HG03159 (cell line): ENCODE results near the gene CTDSPL2.
A peak's percentile ranks its signal among the peaks of the same experiment; 100 is the strongest.
"Not testable (repeated sequence)": the region's sequence is repeated elsewhere in the genome, so short reads cannot be mapped to it uniquely, and the experiment has no call there.

ENCODE experiments used
- ATAC-seq: cut with Tn5 transposase; IDR thresholded peaks from one replicate; pipeline ENCODE4 v1.9.1; 2021; ENCODE audit warnings: mild to moderate bottlenecking, moderate library complexity; ENCODE audit not compliant: unreplicated experiment

CTDSPL2 gene

DNA sequence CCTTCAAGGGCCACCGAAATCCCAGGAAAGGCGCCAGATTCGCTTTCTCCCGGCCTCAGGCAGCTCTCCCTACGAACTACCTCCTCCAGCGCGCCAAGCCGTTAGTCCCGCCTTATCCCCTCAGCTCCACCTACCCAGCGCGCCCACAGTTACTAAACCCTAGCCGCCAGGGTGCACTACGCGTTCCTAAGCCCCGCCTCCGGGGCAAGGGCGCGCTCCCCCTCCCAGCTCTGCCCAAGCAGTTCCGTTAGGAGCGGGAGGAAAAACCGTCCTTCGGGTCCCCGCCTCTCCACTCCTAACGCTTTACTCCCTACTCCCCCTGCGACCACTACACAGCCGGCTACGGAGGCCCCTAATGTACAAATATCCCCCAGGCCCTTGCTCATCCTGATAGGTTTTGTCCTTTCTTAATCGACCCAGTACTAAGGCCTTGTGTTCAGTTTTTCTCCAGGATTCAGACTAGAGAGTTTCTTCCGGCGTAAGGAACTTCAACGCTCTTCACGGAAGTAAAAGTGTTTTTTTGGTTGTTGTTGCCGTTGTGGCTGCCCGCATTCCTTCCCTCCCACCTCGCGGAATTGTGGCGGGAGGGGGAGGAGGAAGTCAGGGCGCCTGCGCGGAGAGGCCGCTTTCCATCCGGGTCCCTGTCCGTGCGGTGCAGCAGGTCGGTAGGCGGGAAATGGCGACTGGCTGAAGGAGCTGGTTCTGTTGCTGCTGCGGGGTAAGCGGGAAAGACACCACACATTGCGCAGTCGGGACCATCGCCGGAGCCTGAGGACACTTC, at the start of gene CTDSPL2:
TSS of gene CTDSPL2 (plus strand) at position 655 of the 781 bp plus-strand sequence. CDS start 31,386 bp downstream, outside the sequence.
- ATAC-seq: peak; percentile 94

DNA sequence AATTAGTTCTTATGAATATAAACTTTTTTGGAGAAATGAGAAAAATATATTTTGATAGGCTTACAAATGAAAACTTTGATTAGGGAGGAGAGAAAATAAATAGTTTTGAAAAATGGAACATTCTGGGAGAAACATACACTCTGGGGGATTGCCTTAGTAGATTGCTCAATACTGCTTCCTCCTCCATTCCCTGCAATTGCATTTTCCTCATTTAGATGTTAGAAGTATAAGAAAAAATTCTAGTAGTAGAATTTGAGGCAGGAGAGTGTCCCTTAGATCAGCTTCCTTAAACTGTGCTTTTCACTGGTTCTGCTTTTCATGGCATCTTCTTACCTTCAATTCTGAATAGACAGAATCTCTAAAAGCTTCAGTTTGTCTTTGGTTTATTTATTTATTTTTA, 46.2 kb upstream of the CTDSPL2 start:
- ATAC-seq: no peak

DNA sequence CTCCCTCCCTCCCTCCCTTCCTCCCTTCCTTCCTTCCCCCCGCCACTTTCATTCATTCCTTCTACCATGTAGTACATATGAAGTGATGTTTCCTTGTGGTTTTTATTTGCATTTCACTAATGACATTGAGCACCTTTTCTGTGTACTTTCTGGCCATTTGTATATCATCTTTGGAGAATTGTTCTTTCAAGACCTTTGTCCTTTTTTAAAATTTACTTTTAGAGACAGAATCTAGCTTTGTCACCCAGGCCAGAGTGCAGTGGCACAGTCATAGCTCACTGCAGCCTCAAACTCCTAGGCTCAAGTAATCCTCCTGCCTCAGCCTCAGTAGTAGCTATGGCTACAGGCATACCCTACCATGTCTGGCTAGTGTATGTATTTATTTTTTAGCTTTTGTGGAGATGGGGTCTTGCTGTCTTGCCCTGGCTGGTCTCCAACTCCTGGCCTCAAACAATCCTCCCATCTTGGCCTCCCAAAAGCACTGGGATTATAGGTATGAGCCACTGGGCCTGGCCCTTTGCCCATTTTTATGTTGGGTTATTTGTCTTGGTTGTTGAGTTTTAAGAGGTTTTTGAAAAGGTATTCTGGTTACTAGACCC, 42.0 kb upstream of the CTDSPL2 start:
- peak; percentile 27 for ATAC-seq

DNA sequence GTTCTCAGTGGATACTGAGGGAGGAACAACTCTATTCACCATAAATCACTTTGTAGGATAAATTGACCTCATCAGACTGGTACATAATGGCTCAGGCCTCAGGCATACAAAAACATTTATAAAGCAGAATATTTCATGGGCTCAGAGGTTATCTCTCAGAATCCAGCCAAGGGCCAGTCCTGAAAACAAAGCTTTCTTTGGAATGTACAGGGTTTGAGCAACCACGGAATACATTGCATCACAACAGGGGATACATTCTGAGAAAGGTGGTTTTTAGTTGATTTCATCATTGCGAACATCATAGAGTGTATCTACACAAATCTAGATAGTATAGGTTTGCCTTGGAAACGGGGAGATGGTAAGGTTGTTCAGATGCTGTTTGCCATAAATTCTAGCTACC, 33.4 kb upstream of the CTDSPL2 start:
- ATAC-seq: no peak

DNA sequence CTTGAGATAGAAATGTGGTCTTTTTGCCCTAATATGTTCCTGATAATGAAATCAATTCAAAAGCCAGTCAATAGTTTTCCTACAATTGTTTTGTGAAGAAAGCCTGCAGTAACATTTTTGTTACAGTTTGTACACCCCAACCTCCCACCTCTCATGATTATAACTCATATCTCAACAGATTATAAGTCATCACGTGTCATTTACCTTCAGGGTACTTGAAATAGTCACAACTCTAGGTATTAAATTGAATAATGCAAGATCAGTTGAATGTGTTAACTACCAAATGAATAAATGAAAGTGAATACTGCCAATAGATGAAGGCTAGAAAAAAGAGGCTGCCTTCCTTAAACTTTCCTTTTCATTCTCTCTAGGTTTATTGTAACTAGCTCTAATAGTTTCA, 32.9 kb upstream of the CTDSPL2 start:
- ATAC-seq: no peak

DNA sequence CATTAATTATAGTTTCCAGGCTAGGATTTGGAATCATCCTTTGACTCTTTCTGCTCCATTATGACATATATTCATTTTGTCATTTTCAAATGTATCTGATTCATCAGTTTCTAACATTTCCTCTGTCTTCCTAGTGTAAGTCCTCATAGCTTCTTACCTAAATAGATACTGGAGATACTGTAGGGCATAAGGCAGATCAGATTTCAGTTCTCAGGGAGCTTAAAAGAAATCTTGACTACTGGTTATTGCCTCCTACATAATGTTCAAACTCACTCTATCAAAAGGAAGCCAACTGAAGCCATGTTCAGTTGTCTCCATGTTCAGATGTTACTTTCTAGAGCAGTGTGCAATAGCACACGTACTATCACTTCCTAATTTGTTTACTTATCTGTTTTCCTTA, 29.6 kb upstream of the CTDSPL2 start:
- no peak for ATAC-seq

DNA sequence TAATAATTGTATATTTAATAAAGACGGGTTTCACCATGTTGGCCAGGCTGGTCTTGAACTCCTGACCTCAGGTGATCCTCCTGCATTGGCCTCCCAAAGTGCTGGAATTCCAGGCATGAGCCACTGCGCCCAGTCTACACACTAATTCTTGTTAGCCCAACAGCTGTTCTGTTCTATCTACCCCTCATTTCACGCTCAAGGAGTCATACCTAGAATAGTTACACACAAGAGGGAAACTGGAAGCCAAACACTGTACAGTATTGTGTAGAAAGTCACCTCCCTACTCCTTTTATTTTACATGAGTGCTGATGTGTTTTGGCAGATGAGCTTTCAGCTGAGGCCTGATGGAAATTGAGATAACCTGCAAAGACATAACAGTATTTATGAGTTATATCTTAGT, 13.4 kb upstream of the CTDSPL2 start:
- no peak for ATAC-seq

DNA sequence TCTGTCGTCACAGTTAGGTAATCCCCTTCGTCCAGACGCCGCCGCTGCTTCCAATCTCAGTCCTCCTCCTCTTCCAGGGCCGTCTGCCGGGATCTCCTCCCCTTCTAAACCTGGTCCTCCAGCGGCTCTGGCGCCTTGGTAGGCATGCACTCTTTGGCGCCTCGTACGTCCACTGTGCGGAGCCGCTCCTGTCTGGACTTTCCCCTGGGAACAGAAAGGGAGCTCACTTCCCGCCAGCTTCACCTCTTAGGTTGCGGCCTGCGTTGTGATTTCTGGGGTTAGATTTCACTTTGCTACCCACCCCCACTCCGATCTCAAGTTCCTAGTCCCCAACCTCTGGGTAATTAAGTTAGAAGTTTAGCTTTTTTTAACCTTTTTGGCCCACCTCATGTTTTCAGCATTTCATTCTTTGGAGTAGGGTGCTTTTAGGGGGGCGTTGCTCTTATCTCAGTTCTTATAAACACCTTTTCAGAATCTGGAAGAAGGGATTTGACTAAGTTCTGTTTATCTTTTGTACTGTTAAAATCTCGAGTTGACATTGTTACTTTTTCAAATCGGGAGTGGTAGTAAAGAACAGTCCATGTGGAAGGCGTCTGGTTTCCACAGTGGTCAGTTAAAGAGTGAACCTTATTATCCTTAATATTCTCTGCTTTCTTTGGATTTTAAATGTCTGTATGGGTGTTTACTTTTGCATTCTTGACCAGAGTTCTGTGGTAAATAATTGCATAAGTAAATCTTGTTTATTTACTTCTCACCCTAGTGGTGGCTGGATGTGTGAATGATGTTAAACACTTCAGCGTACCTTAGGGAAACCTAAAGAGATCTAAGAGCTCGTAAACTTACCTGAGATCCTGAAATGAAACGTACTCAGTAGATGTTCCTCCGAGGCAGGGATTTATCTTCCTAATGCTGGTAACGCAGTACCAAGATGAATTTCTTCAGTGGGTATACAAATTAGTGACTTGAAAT, 611 bp downstream of the CTDSPL2 start:
- ATAC-seq: peak; percentile 22

DNA sequence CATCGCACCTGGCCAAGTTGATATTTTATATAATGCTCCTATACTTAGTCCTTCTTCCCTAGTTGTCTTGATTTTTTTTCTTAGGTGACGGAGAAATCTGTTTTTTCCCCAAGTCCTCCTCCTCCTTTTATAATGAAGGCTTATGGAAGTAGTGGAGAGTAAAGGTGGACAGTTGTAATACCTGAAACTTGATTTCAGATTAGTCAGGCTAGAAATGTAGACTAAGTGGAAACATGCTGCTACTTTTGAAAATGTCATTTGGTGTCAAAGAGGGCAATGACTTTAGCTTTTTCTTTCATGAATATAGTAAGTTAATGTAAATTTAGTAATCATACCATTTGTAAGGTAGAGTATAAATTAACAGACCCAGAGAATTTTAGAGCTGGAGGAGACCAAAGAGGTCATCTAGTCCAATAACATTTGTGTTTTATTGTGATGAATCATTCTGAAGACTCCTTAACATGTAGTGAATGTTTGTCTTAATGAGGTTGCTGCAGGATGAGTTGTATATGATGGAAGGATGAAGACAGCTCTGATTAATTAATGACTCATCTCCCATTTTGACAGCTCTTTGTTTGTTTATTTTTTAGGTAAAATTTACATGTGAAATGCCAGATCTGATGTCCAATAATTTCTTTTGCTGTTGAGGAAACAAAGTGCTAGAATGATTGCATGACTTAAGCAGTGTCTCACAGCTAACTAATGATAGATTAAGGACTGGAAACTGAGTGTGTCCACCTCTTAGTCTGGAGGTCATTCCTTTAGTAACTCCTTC, 8.7 kb downstream of the CTDSPL2 start:
- no peak for ATAC-seq

DNA sequence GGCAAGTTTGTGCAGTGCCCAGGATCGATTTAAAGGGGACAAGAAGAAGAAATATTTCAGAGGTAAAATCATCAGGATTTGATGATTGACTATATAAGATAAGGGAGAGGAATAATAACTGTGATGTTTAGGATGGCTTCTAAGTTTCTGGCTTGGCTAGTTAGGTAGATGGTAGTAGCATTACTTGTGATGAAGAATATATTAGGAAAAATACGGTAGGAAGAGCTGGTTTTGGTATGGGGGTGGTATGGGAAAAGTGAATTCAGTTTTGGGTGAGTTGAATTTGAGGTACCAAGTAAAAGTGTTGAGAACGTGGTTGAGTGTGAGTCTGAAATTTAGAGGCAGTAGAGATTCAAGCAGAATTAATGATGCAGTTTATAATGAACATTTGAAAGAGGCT, 11.0 kb downstream of the CTDSPL2 start:
- no peak for ATAC-seq

DNA sequence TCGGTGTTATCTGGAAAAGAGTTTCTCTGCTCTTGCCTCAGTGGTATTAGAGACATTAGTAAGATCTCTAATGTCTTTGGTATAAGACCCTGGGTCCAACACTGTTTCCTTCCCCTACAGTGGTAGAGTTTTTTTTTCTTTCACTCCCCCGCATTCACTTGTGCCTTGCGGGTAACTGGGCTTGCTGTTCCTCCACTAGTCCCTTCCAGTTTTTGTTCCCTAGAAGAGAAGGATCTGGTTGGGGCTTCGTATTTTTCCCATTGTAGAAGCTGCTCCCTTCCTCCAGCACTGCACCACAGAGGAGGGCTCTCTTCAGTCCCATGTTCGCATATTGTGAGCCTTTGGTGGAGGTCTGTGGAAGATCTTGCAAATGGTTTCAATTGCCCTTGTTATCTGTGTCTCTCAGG, 13.7 kb downstream of the CTDSPL2 start:
- no peak for ATAC-seq

DNA sequence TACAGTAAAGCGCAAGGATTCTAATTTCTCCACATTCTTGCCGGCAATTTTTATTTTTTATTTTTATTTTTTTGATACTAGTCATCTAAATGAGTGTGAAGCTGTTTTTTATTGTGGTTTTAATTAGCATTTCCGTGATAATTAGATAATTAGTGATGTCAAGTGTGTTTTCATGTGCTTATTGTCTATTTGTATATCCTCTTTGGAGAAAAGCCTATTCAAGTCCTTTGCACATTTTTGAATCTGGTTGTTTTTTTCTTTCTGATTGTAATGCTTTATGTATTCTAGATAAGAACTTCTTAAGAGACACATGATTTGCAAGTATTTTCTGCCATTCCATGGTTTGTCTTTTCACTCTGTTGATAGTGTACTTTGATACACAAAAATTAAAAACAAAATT, 16.1 kb downstream of the CTDSPL2 start:
- no peak for ATAC-seq

DNA sequence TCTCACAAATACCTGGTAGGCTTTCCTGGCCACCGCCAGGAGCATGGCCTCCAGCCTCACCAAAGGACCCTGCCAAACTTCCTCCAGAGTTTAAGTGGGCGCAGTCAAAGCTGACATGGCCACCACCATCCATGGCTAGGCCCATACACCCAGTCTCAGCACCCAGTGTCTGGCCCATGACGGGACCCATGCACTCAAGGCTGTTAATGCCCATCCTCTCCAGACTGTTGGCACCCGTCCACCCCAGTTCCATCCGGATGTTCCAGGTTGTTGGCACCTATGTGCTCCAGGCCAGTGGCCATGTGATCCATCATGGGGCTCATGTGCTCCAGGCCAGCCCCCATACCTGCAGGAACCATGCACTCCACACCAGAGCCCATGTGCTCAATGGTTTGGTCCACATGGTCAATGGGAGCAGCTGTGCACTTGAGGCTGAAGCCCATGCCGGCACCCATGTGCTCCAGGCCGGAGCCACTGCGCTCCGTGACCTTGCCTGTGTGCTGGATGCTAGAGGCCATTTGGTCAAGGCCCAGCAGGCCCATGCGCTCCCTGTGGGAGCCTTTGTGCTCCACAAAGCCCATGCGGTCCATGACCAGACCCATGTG, 20.4 kb downstream of the CTDSPL2 start:
- ATAC-seq: no peak

DNA sequence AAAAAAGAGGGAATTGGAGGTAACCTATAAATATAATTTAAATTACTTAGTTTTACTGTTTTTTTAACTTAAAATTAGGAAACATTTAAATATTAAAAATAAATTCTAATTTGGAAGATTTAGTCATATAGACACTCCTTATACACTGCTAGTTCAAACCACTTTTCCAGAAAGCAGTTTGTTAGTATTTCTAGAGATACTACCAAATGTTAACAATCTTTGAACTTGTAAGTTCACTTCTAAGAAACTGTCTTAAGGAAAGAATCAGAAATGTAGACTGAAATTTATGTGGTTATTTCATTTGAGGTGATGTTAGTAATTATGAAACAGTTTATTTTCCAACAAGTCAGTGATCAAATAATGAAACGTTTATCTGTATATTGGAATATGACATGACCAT, 22.7 kb downstream of the CTDSPL2 start:
- no peak for ATAC-seq

DNA sequence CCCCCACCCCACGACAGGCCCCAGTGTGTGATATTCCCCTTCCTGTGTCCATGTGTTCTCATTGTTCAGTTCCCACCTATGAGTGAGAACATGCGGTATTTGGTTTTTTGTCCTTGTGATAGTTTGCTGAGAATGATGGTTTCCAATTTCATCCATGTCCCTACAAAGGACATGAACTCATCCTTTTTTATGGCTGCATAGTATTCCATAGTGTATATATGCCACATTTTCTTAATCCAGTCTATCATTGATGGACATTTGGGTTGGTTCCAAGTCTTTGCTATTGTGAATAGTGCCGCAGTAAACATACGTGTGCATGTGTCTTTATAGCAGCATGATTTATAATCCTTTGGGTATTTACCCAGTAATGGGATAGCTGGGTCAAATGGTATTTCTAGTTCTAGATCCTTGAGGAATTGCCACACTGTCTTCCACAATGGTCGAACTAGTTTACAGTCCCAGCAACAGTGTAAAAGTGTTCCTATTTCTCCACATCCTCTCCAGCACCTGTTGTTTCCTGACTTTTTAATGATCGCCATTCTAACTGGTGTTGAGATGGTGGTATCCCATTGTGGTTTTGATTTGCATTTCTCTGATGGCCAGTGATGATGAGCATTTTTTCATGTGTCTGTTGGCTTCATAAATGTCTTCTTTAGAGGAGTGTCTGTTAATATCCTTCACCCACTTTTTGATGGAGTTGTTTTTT, 26.3 kb downstream of the CTDSPL2 start:
- not testable (repeated sequence) for ATAC-seq

DNA sequence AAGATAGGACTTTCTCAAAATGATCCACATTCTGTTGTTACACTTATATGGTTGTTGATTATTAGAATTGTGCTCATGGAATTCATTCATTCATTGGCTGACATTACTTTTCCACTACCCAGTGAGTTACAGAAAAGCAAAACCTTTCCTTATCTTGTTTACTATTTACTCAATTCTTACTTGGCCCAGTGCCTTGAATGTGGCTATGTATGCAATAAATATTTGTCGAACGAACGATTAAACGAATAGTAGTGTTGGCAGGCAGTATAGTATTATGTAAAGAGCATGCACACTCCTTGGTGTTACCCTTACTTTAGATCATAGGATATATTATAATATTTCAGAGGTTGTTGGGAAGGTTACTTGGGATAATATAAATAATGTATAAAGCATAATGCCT, 31.0 kb downstream of the CTDSPL2 start:
- no peak for ATAC-seq

DNA sequence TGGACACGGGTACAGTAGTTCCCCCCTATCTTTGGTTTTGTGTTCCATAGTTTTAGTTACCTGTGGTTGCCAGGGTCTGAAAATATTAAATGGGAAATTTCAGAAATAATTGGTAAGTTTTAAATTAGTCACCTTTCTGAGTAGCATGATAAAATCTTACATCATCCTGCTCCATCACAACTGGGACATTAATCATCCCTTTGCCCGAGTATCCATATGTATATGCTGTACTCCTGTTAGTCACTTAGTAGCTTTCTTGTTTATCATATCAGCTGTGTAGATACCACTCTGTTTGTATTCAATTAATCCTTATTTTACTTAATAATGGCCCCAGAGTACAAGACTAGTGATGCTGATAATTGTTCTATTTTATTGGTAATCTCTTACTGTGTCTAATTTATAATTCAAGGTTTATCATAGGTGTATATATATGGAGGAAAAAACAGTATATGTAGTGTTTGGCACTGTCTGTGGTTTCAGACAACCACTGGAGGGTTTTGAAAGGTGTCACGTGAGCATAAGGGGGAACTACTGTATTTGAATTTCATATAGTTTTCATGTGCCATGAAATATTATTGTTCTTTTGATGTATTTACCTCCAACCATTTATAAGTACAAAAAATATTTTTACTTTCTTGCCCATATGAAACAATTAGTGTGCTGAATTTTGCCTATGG, 41.4 kb downstream of the CTDSPL2 start:
- ATAC-seq: no peak

DNA sequence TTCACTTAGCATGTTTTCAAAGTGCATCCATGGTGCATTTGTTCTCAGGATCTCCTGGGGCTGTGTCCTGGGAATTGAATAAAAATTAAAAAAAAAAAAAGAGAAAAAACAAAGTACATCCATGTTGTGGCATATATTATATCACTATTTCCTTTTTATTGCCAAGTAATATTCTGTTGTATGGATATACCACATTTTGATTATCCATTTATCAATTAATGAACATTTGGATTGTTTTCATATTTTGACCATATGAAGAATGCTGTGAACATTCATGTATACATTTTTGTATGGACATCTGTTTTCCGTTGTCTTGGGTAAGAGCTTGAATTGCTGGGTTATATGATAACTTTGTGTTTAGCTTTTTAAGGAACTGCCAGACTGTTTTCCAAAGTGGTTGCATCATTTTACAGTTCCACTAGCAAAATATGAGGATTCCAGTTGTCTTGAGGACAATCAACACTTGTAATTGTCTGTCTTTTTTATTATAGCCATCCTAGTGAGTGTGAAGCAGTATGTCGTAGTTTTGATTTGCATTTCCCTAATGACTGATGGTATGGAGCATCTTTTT, 44.5 kb downstream of the CTDSPL2 start:
- no peak for ATAC-seq

DNA sequence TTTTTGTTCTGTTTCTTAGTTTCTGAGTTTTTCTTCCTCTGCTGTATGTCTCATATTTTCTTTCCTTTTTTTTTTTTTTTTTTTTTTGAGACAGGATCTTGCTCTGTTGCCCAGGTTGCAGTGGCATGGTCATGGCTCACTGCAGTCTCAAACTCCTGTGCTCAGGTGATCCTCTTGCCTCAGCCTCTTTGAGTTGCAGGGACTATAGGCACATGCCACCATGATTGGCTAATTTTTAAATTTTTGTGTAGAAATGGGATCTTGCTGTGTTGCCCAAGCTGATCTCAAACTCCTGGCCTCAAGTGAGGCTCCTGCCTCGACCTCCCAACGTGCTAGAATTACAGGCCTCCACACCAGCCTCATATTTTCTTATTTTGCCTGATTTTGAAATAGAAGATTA, 51.9 kb downstream of the CTDSPL2 start:
- ATAC-seq: no peak
